ENCODE measurements around the gene SLC25A20.

SLC25A20 gene

DNA sequence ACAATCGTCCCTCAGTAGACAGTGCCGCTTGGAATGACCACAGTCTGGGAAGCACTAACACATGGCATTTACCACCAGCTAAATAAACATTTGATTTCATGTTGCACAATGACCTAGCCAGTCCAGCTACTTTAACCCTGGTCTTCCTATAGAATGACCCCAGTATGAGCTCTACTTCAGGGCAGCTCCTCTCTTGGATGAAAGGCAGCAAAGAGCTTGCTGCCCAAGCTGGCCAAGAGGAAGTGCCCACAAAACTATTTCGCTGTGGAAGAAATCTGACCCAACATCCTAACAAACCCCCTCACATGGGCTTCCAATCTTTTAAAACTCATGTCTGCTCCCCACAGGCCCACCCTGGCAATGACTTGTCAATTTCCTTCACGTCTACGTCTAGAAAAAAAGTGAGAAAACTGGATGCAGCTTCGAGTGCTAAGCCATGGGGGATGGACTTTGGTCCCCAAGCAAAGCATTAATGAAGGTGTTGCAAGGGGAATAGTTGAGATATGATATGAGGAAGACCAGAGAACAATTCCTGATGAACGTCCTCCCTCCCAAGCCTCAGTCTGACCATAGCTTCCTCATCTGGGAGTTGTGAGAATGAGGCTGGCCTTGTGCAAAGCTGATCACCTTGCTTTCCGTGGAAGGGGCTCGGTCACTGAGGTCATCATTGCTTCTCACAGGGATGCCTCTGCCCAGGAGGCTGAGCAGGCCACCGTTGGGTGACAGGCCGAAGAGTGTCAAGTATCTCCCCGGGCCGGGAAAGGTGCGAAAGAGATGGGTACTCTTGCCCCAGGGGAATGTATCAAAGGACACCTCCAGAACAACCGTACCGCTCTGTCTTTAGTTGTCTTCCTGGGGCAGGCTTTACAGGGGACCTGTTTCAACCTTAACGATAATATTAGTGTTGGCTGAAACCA lies 964 bp downstream of the SLC25A20 start:
- DNase-seq (ENCODE audit: low read depth) = no peak

DNA sequence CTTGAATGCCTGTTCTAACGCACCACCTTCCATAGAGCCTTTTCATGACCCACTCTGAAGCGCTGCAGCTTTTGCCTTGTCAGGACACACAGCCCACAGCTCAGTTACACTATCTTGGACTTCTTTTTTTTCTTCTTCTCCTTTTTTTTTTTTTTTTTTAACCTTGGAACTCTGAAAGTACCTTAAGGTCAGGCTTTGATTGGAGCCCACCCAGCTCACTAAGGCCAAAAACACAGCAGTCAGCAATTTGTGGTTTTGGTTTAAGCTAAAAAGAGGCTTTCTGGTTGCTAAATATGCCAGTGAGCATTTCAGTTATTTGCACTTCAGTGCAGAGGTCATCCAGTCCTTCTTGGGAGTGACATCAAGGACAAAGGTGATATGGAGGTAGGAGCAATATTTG lies 1.7 kb downstream of the SLC25A20 start:
- no peak for DNase-seq (ENCODE audit: low read depth)

DNA sequence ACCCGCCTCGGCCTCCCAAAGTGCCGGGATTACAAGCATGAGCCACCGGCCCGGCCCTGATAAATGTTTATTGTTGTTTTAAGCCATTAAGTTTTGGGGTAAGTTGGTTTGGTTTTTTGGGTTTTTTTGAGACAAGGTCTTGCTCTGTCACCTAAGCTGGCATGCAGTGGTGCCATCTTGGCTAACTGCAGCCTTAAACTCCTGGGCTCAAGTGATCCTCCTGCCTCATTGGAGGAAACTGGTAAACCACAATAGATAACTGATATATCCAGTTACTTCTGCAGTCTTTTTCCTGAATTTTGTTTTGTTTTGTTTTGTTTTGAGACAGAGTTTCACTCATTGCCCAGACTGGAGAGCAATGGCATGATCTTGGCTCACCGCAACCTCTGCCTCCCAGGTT lies 4.2 kb downstream of the SLC25A20 start:
- no peak for DNase-seq (ENCODE audit: low read depth)

DNA sequence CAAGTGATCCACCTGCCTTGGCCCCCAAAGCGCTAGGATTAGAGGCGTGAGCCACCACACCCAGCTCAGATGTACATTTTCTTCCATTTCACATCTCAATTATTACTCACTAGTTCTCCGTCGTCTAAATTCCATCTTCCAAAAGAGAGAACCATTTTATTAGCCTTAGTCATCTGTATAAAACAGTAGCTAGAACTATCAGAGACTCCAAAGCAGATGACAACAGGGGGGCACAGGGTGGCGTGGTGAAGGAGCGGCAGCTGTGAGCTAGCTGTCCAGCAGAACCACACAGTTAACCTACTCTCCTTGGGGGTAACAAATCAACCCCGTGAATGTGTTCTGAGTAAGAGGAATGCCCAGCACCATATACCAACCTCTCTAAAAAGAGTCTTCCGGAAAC lies 7.1 kb downstream of the SLC25A20 start:
- no peak for DNase-seq (ENCODE audit: low read depth)

DNA sequence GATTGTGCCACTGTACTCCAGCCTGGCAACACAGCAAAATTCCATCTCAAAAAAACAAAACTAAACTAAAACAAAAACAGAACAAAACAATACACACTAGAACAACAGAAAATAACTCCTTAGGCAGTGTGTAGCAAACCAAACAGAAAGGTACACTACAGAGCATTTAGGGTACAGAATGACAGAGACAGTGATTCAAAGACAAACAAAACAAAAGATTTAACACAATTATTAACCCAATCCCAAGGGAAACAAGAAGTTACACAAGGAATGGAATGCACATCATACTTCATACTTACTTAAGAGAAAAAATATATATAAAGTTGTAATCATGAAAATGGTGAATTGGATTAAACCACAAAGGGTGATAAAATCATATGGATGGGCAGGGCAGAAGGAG lies 12.9 kb downstream of the SLC25A20 start:
- DNase-seq (ENCODE audit: low read depth) = no peak

DNA sequence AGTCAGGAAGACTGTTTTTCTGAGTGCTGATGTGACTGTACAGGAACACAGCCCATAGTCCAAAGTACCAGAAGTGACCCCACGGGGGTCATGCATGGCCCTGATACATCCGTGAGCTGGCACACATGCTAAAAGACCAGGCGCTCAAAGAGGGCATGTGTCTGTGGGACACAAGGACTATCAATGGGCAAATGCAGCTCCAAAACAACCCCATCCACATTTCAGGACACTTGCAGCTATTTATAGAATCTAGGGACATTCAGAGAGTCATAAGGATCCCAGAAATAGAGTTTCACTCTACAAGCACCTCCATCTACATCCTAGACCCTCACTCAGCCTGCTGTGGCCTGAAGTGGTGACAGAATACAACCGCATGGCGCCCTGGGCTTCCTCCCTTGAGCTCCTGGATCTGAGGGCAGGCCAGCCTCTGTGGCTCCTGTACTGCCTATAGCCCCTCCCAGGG lies 17.0 kb downstream of the SLC25A20 start:
- no peak for DNase-seq (ENCODE audit: low read depth)

DNA sequence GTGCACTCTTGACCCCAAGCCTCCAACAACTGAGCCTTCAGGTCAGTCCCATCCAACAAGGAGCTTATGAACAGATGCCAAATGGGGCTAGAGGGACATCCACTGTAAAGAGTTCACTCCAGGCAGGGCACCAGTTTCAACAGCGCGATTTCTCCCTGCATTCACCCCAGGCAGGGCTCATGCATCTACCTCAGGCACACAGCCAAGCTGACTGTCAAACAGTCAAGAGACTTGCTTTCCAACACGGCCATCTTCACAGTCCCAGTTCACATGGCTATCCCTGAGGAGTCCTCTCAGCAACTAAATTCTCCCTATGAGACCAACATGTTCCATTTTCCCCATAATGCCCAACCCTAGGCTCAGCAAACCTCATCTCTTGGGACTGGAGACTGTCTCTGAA lies 17.7 kb downstream of the SLC25A20 start:
- DNase-seq (ENCODE audit: low read depth) = no peak

DNA sequence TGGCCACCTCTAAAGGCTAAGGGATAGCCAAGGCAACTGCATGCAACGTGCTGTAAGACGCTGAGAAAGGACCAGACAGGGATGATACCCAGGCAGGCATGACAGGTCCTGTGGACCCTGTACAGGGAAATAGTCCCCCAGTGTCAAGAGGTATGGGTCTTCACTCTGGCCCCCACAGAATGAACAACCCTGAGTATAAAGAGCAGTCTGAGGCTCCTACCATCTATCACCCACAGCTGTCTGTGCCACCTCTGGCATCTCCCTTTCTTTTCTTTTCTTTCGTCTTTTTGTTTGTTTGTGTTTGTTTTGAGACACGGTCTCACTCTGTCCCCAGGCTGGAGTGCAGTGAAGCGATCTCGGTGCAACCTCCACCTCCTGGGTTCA lies 18.7 kb downstream of the SLC25A20 start:
- DNase-seq (ENCODE audit: low read depth) = no peak

DNA sequence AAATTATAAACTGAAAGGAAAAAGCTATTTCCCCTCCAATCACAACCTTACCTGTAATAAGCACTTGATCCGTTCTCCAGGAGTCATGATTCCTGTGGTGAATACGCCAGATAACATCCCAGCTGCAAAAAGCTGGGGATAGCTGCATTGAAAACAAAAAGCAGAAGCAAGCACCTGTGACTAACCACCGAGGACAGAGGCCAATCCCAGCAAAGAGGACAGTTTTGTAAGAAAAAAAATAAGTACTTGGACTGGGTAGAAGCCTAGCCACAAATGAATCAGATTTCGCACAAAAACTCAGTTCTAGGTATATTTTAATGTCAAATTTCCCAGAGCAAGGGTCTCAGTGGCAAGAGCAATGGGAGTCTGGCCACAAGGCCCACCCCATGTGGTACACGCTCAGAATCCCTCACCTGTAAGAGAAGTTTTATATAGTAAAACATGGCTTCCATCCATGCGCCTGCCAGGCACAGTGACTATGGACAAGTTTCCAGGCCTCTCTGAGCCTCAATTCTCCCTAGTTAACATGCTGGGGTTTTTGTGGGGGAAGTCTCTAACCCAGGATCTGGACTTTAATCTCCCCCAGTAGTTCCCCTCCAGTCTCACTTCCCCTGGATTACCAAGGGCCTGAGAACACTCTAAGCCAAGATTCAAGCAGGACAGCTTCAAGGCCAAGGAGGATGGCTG lies 19.2 kb downstream of the SLC25A20 start:
- DNase-seq (ENCODE audit: low read depth) = no peak

GRCh38 chr3:48877671-48878070 lies 21.0 kb downstream of the SLC25A20 start:
- DNase-seq (ENCODE audit: low read depth) = no peak

DNA sequence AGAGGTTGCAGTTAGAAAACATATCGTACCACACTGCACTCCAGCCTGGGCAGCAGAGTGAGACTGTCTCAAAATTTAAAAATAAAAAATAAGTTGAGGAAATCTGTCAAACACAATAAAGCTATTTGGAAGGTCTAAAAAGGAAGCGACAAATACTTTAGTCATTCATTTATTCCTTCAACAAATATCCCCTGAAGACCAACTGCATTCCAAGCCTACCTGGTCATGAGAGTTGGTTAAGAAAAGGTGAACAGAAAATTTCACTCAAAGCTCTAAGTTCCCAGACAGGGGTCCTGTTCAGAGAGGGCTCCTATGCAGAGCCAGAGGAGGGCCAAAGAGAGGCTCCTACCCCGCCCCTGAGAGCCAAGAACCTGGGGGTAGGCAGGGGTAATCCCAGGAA lies 35.6 kb downstream of the SLC25A20 start:
- DNase-seq (ENCODE audit: low read depth) = no peak

- DNase-seq (ENCODE audit: low read depth) = no peak
These were observed 39.5 kb downstream of the SLC25A20 start for GRCh38 chr3:48859206-48859605.

DNA sequence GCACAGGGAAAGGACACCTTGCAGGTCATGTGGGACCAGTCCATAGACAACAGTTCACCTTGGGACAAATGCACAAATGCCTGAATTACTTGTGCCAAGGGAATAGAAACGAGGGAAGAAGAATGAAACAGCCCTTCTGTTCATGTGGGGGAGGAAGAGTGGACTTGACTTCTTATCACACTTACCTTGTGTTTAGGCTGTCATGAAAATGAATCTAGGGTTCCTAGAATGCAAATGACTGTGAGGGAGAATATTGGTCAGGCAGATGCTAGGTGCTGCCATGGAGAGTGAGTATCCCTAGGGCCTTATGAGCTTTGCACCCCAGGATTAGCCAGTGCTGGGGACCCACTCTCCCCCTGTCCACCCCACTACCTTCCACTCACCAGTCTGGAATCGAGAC lies 40.0 kb downstream of the SLC25A20 start:
- DNase-seq (ENCODE audit: low read depth) = no peak

DNA sequence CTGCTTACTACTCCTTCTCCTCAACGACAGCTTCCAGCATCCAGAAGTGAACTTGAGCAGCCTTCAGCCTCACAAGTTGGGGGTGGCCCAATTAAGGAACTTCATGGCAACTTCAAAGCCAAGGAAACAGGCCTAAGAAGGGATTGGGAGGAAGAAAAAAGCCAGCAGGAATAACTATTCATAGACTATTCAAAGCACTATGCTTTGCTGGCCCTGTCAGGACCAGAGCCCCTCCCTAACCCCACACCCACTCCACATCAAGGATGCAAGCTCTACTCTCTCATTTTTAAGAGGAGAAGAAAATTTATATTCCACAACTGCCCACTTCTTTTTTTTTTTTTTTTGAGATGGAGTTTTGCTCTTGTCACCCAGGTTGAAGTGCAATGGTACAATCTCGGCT lies 41.0 kb downstream of the SLC25A20 start:
- DNase-seq (ENCODE audit: low read depth) = no peak

DNA sequence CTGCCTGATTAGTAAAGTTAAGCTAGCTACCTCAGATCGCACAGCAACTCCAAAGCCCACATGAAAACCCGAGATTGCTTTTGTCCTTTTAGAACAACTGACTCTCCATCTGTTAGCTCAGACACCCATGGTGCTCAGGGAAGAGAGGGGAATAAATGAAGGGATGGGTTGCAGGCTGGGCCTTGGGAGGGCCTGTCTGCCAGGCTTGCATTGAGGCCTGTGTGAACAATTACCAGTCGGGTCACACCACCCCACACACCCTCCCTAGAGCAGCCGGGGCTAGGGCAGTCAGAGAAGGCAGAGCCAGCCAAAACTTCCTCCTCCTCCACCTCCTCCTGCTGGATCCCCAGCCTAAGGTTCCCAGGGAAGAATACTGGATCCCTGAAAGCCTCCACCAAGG lies 42.2 kb downstream of the SLC25A20 start:
- no peak for DNase-seq (ENCODE audit: low read depth)

DNA sequence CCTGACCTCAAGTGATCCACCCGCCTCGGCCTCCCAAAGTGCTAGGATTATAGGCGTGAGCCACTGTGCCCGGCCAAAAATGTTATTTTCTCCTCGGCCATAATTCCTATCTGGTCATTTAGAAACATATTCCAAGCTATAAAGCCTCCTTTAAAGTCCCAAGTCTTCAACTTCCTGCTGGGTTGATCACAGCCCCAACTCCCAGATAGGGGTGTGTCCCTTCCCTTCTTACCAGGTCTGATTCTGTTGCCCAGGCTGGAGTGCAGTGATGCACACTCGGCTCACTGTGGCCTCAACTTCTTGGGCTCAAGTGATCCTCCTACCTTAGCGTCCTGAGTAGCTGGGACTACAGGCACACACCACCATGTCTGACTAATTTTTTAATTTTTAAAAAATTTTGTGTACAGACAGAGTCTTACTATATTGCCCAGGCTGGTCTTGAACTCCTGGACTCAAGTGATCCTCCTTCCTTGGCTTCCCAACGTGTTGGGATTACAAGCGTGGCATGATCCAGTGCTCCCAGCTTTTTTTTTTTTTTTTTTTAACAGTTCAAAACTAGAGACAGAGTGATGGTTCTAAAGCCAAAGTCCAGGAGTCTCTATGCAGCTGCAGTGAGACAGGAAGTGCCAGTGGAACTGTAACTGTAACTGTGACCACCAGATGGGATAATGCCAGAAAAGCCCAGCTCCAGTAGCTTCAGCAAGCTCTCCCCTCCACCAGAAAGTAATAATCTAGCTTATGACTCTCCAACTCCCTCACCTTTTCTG lies 42.8 kb downstream of the SLC25A20 start:
- no peak for DNase-seq (ENCODE audit: low read depth)

GRCh38 chr3:48852151-48852550 lies 46.5 kb downstream of the SLC25A20 start:
- DNase-seq (ENCODE audit: low read depth) = no peak

DNA sequence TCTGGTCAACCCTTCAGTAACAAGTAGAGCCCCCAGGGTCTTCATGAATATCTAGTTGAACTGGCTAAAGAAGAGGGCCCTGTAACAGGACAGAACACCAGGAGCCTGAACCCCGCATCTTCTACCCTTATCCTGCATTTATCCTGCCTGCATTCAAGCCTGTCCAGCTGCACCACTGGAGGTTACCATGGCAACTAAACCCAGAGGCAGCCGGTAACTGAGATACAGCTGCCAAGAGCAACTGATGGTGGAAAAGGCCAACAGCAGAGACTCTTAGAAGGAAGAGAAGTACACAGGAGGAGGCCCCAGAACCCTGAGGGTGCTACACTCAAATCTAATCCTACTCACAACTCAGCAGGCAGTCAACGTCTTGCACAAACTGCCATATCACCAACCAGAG lies 47.3 kb downstream of the SLC25A20 start:
- DNase-seq (ENCODE audit: low read depth) = no peak

GRCh38 chr3:48848816-48849515 lies 49.7 kb downstream of the SLC25A20 start:
- DNase-seq (ENCODE audit: low read depth) = no peak

DNA sequence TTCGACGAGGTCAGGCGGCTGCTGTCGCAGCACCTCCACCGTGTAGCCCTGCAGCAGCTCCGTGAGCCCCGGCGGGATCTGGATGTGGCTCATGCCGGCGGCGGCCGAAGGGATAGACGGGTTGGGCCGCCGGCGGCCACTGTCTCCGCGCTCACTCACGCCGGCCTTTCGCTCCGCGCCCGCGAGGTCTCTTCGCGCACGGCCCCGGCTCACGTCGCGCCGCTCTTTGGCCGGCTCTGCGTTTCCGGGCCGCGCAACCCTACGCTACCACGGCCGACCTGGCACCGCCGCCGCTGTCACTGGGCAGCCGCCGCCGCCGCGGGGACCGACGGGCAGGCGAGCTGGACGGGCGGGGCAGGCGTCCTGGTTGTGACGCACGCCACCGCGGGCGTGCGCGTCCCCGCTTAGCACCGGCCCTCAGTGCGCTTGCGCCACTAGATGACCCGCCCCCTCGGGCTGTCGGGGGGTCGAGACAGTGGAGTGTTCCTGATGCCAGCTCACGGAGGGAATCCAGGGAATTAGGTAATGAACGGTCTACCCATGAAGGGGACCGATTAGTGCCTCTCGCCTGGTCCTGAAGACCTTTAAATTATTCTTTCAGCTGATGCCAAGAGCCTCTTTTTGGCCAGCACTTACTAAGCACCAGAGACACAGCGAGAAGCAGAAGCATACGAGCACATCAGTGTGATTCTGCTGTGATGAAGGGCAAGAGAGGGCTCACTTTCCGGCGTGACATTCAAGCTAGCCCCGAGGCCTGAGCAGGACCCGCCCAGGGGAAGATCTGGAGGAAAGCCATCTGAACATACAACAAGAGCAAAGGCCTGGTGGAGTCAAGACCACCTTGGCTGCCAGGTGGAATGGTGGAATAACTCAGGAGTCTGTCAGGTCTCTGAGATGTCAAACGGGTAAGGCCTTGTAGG lies 50.9 kb downstream of the SLC25A20 start, which contains the start of gene PRKAR2A:
TSS of gene PRKAR2A (minus strand) at position 371 of the 920 bp plus-strand sequence. CDS start at position 93, 278 bp downstream.
- peak; percentile 64 for DNase-seq (ENCODE audit: low read depth)

DNA sequence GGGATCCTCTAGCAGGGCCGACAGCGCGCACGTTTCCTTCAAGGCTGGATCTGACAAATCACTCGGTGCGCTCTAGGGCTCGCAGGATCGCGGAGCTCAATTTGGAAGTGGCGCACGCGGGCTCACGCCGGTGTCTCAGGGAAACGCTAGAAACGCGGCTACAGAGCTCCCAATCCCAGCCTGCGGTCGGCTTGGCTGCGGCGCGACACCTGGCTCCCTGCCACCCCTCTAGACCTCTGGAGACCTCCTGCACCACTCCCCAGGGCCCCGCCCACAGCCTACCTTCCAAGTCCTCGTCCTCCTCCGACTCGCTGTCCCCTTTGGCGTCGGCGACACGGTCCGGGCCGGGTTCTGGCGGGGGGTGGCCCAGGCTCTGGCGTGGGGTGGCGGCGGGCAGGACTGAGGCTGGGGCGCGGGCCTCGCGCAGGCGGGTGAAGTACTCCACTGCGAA lies 51.6 kb downstream of the SLC25A20 start:
- peak; percentile 38 for DNase-seq (ENCODE audit: low read depth)
